H7 (cell line): Measurements from ENCODE around the gene CLASP1. TPM values are rescaled to one million over a fixed set of nuclear protein-coding genes. Genes with fewer than 3 reads are reported as not detected.

Experiments used
- DNase-seq: peaks from one replicate; pipeline ENCODE4 v3.0.0; 2012
- H3K27me3 ChIP-seq: 2 replicates; pipeline ENCODE4 v1.6.0; 2011; ENCODE audit warnings: mild to moderate bottlenecking, low read length; ENCODE audit not compliant: control insufficient read depth, insufficient read depth
- H3K36me3 ChIP-seq: replicated peaks from 2 replicates; pipeline ENCODE4 v1.5.1; 2011; ENCODE audit warnings: low read length; ENCODE audit not compliant: control insufficient read depth, insufficient read depth
- H3K4me3 ChIP-seq: 2 replicates; pipeline ENCODE4 v1.5.1; 2011; ENCODE audit warnings: low read depth, mild to moderate bottlenecking, control low read depth, low read length, moderate library complexity; ENCODE audit not compliant: insufficient read depth
- total RNA-seq: library from RNA; depleted of rRNA; stranded (reverse); fragments of >200 nt; shearing (Covaris generic); gene quantifications from 2 replicates; pipeline ENCODE4 v1.2.3, GENCODE V29; 2014

The CLASP1 gene
- total RNA-seq, 1 experiment from 2014 or later, result 22.9 TPM

DNA sequence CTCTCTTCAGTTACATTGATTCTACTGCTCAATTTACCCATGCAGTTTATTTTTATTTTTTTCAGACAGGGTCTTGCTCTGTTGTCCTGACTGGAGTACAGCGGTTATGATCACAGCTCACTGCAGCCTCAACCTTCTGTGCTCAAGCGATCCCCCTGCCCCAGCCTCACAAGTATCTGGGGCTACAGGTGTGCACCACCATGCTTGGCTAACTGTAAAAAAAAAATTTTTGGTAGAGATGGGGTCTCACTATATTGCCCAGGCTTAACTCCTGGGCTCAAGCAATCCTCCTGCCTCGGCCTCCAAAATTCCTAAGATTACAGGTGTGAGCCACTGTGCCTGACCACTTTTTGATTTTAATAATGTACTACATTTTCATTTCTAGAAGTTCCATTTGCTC, 212.3 kb downstream of the CLASP1 start:
- Histone ChIP-seq H3K4me3 (no peak overlapping the region), H3K27me3 (no peaks in the 10 kb centered on the region), H3K36me3 (no peaks in the 10 kb centered on the region; the same call in 1 of the 2 replicates)
- DNase-seq, result no peak

DNA sequence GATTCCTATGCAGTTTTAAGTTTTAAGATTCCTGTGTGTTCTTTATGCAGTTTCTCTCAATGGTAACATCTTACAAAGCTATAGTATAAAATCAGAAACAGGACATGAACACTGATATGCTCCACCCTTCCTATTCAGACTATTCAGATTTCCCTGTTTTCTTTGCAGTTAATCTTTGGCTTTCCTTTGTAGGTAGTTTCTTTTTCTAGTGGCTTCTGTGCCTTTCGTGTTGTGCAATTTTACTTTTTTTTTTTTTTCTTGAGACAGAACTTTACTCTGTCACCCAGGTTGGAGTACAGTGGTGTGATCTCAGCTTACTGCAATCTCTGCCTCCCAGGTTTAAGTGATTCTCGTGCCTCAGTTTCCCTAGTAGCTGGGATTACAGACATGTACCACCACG, 213.5 kb downstream of the CLASP1 start:
- no peak for DNase-seq
- no peak overlapping the region for H3K4me3 ChIP-seq
- no peaks in the 10 kb centered on the region for H3K27me3 ChIP-seq
- H3K36me3 ChIP-seq, result no peaks in the 10 kb centered on the region; the same call in 1 of the 2 replicates

DNA sequence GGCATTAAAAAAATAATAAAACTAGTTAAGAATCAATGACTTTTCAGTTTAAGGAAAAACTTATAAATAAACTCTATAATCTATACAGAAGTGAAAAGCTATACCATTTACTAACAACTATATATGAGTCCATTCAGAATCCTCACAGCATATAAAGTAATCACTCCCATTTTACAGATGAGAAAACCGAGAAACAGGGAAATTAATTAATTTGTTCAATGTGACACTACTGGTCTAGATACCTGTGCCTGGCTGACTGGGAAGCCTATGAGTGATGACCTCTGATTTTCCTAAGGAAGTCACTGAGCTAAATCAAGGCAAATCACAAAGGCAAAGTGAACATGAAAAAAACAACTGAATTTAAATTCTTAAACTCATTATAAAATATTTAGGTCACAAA, 218.0 kb downstream of the CLASP1 start:
- Histone ChIP-seq H3K4me3 (no peak overlapping the region), H3K27me3 (no peaks in the 10 kb centered on the region), H3K36me3 (peaks cover 6% of the 10 kb centered on the region)
- DNase-seq, result no peak

DNA sequence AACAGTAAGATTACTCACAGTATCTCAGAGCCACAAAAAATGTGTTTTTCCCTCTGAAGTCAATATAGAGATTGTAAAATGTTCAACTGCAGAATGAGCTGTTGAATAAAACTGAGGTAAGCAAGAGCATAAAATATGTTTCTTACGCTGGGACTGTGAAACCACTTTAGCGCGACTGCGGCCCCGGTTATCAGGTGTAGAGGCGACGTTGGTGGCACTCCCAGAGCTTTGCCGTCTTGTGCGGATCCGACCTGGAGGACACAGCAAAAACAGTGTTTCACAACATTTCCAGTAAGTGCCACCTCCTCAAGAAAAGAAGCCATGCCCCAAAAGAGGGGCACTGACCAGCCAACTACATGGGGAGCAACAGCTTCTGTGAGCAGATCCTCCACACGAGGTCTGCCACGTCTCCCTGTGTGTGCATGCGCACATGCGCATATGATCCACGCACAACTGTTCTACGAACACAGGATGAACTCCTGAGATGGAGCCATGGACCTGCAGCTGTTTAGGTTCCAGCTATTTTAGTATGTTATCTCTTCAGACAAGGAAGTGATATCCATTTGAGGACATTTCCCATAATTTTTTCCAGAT, 219.2 kb downstream of the CLASP1 start:
- Histone ChIP-seq H3K4me3 (no peak overlapping the region), H3K27me3 (no peaks in the 10 kb centered on the region), H3K36me3 (peaks cover 6% of the 10 kb centered on the region)
- DNase-seq, result no peak

DNA sequence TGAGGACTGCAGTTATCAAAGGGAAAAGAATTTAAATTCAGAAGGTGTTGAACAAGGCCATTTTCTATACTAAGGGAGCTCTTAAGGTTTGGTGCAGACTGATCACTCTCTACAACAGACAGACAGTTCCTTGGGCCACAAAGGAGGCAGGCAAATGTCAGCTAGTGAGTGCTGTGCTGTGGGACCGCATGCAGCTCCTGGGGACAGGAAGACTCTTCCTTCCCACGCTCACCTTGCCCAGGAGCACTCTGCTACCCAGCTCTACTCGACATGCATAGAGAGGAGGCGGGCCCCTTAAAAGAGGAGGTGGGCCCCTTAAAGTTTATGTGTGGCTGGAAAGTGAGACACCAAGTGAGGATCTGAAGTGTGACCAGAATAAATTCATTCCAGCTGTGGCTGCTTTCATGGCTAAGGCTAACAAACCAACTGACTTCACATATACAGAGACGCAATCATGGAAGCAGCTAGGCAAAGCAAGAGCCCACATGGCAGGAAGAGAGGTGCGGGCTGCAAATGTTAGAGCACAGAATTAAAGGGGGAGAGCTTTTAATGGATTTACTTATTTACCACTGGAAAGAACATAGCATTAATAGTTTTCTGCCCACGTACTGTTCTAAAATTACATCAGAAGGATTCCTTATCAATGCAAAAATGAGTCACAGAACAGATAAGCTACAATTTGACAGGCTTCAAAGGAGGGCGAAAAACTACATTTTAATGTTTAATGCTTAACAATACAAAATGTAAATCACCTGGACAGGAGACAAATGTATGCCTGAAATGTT, 220.0 kb downstream of the CLASP1 start:
- Histone ChIP-seq H3K4me3 (no peak overlapping the region), H3K36me3 (peaks cover 8% of the 10 kb centered on the region), H3K27me3 (no peaks in the 10 kb centered on the region)
- no peak for DNase-seq

DNA sequence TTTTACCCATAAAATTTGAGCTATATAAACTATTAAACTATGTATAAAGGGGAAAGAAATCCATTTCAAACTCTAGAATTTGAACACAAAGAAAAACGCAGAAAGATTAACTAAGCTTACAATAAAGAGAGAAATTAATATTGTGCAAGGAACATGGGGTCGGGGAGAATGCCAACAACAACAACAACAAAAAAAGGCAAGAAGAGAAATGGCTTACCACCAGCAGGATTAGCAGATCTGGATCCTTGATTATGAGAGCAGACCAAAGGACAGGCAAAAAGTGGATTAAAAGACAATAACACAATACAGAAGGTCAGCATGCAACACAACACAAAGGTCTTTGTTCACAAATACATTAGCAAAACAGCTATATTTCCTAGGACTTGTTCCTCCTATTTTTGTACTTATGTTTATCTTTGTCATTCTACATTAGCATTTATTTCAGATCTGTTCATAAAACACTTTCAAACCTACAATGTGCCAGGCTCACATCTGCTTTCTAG, 222.0 kb downstream of the CLASP1 start:
- no peak for DNase-seq
- Histone ChIP-seq H3K36me3 (peaks cover 8% of the 10 kb centered on the region), H3K4me3 (no peak overlapping the region), H3K27me3 (no peaks in the 10 kb centered on the region)

DNA sequence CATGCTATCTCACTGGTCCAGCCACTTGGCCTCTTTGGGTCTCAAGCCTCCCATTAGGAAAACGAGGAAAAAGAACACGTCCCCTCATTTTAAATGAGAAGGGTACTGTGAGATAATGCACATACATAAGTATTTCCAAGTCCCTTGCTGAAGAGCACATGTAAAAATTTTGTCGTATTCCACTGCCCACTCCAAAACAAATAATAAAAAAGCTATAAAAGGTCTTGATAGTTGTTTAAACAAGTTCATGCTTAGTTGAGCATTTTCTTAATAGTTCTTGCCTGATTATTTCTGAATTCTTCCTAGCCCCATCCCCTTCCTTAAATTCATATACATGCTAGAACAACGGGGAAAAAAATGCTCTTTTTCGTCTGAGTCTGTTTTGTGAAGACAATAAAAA, 228.8 kb downstream of the CLASP1 start:
- H3K27me3 ChIP-seq, result no peaks in the 10 kb centered on the region
- H3K4me3 ChIP-seq, result no peak overlapping the region
- H3K36me3 ChIP-seq, result peaks cover 4% of the 10 kb centered on the region
- DNase-seq, result no peak

DNA sequence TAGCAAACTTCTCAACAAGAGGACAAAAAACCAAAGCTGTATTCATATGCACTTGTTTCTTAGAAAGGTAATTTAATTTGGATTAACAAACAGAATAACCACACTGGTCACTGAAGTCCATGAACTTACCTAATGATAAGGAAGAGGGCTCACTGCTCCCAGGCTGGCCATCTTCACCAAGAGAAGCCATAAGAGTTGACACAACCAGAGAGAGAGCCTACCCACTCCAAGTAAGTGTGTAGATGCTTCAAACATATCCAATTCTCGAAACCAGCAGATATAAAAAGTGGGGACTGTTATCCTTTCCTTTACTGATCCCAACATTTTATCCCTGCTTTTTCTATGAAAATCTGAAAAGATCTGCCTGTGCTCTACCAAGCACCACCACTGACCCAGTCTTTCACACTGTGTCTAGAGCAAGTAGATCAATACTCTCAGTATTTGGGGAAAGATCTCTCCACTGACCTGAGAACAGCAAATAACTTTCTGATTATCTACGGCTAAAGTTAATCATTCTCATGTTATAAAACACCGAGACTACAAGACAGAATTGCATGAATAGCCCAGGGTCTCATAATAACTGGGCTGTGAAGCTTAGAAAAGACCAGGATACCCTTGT, 230.1 kb downstream of the CLASP1 start:
- H3K36me3 ChIP-seq, result peaks cover 2% of the 10 kb centered on the region
- no peak overlapping the region for H3K4me3 ChIP-seq
- no peak for DNase-seq
- no peaks in the 10 kb centered on the region for H3K27me3 ChIP-seq

DNA sequence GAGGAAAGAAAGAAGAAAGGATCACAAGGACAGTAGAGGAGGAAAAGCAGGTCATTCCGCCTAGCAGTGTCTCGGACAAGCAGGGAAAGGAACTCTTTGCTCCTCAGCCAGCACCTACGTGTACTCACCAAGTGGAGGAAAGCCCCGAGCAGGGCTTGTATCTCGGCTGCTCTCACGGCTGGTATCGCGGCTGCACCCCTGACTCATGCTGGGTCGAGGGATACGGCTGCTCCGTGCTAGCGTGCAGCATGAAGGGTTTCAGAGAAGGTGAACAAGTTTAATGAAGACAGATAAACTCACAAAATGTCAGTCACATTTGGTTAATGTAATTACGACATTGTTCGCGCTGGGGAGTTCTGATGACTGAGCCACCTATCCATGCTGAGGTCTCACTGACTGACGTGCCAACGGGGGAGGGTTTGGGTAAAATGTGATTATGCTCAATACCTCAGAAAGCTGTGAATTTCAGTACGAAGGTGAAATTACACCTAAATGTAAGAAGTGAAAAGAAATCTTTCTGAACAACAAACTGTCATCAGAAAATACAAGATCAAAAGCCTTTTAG, 230.7 kb downstream of the CLASP1 start:
- no peak for DNase-seq
- Histone ChIP-seq H3K4me3 (no peak overlapping the region), H3K36me3 (peaks cover 3% of the 10 kb centered on the region), H3K27me3 (no peaks in the 10 kb centered on the region)

DNA sequence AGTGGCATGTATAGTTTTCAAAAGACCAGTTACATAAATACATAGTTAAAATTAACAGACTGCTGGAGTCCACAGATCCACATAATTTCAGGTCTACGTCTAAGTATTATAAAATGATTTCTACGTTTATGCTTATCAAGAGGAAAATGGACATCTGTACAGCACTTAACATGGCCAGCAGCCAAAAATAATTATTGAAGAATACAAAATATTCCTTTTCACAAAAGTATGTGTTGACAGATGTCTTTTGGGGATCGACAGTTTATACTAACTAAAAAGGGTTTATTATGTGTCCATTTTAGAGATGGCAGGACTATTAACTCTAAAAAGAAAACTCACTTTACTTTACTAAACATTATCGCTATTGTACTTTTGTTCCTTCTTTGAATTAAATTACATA, 231.4 kb downstream of the CLASP1 start:
- DNase-seq, result no peak
- Histone ChIP-seq H3K27me3 (no peaks in the 10 kb centered on the region), H3K36me3 (peaks cover 3% of the 10 kb centered on the region), H3K4me3 (no peak overlapping the region)

DNA sequence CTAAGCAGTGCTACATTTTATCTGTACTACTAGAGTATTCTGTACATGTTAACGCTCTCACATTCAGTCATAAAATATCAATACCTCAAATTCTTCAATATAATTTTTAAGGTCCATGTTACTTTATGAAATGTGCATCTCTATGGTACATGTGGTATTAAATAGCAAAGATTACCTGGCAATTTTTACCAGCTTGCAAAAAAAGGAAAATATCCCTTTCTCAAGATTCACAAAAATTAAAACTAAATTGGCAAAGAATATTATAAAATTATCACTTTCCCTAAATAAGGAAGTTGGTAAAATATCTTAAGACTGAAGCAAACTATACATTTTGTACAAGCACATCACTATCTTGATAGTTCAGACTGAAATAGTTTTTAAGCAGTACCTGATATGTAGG, 233.5 kb downstream of the CLASP1 start:
- no peaks in the 10 kb centered on the region for H3K27me3 ChIP-seq
- DNase-seq, result no peak

DNA sequence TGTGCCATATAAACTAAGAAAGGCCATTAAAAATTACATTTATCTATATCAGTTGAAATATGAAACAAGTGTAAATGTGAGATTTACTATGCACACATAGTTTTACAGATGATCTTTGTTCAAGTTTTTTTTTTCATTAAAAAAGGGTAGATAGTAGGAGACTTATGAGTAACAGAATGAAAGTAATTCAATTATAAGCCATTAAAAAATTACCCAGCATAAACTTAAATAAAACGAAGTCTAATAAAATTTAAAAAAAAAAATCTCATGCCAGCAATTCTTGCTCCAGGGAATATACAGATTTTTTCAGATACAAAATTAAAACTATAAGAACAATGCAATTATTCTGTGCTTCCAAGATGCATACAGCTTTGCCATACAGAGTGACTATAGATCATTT, 236.9 kb downstream of the CLASP1 start:
- peaks cover 6% of the 10 kb centered on the region for H3K36me3 ChIP-seq
- no peak for DNase-seq
- no peak overlapping the region for H3K4me3 ChIP-seq
- H3K27me3 ChIP-seq, result no peaks in the 10 kb centered on the region

More for the DNA sequence above, 233.5 kb downstream of the CLASP1 start:
- Histone ChIP-seq H3K4me3 (no peak overlapping the region), H3K36me3 (peaks cover 3% of the 10 kb centered on the region)

DNA sequence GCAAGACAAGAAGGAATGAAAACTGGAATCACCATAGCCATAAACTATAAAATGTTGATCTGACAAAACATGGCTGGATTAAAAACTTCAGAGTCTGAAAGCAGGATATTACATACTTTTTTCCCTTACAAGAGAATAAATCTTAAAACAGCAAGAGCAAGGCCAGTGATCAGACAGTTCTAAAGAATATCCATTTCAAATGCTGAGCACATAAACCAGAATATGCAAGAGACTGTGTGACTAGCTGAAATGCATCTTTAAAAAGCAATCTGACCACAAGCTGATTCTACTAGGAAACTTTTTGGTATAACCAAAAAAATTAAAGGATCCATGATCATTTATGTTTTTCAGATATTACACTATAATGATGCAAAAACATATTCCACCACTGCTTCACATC, 239.3 kb downstream of the CLASP1 start:
- Histone ChIP-seq H3K4me3 (no peak overlapping the region), H3K36me3 (peaks cover 8% of the 10 kb centered on the region), H3K27me3 (no peaks in the 10 kb centered on the region)
- DNase-seq, result no peak

DNA sequence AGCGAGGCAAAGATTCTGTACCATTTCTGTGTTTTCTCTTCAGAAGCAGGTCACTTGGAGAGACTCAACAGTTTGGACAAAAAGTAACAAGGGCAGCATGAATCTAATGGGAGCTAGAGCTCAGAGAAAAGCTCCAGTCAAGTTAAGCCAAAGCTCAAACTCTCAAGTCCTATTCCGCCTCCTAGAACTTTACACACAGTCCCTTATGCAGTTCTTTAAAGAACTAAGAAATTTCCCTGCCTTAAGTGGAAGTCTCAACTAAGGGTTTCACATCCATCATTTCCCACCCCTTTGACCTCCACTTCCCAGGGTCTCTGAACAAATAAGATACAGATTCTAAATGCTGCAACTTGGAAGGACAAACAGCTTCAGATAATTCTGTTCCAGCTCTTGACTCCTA, 239.9 kb downstream of the CLASP1 start:
- no peaks in the 10 kb centered on the region for H3K27me3 ChIP-seq
- H3K36me3 ChIP-seq, result peaks cover 8% of the 10 kb centered on the region
- no peak overlapping the region for H3K4me3 ChIP-seq
- DNase-seq, result no peak

DNA sequence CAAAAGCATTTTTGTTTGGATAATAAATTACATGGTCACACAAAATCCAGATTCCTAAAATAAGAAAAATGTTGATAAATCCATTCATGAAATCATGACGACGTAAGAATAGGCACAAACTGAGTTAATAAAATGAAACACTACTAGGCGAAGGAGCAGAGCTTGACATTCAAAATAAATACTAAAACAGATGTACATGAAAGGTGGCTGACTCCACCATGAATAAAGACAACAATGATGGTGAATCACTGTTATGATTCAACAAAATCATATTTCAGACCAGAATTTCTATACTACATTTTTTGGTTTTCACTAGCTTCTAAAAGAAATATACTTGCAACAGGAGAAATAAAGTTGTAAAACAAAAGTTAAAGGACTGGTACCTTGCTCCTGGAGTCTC, 240.6 kb downstream of the CLASP1 start:
- no peaks in the 10 kb centered on the region for H3K27me3 ChIP-seq
- peaks cover 6% of the 10 kb centered on the region for H3K36me3 ChIP-seq
- no peak overlapping the region for H3K4me3 ChIP-seq
- DNase-seq, result no peak
